Measurements from ENCODE around the gene TPP2. TPM values are rescaled to one million over a fixed set of nuclear protein-coding genes. Genes with fewer than 3 reads are reported as not detected.

The TPP2 gene
- polyA plus RNA-seq, 1 donor (not counting 4 experiments of a cell fraction or from before 2014, with no cell fraction given), result 41.2 TPM

- Histone ChIP-seq H3K36me3 (ENCODE audit: control insufficient read depth in 2 of 2, extremely low read depth in 1 of 2, insufficient read depth in 2 of 2, low read length in 2 of 2) (peaks cover 4 to 7% of the 10 kb centered on the region in 2 experiments), H4K20me1 (ENCODE audit: control insufficient read depth, extremely low read depth, insufficient read depth, low read length) (no peaks in the 10 kb centered on the region), H3K4me2 (ENCODE audit: control insufficient read depth, extremely low read depth, insufficient read depth, low read depth, low read length) (no peak overlapping the region), H3K4me1 (ENCODE audit: control insufficient read depth, extremely low read depth, insufficient read depth, low read length) (no peaks in the 10 kb centered on the region), H2AFZ (ENCODE audit: control insufficient read depth, low read length) (no peak overlapping the region), H3K27me3 (ENCODE audit: control insufficient read depth, extremely low read depth, insufficient read depth, low read length) (no peaks in the 10 kb centered on the region), H3K9me1 (ENCODE audit: control insufficient read depth, extremely low read depth, insufficient read depth, low read length) (no peaks in the 10 kb centered on the region), H3K9me3 (ENCODE audit: control insufficient read depth, low read depth, low read length) (no peaks in the 10 kb centered on the region), H3K9ac (ENCODE audit: control insufficient read depth, extremely low read depth, insufficient read depth, low read length) (no peak overlapping the region), H3K27ac (ENCODE audit: control insufficient read depth, insufficient read depth, low read length) (no peak overlapping the region), H3K4me3 (ENCODE audit: control insufficient read depth in 2 of 3, extremely low read depth in 1 of 3, insufficient read depth in 2 of 3, low read depth in 1 of 3, low read length in 3 of 3) (no peak overlapping the region), H3K79me2 (ENCODE audit: control insufficient read depth, insufficient read depth, low read length) (no peaks in the 10 kb centered on the region)
- FAIRE-seq, result no peak
- no peak for DNase-seq (ENCODE audit: low read depth, low spot score)
- TF ChIP-seq CTCF (optimal IDR thresholded peaks at IDR 0.05 in 1 of 3, IDR thresholded peaks at IDR 0.05 in 1 of 3, conservative IDR thresholded peaks at IDR 0.05 in 1 of 3; ENCODE audit: extremely low read depth in 1 of 3, insufficient read depth in 2 of 3, low read length in 3 of 3), result no peak
- TF ChIP-seq EZH2 (IDR thresholded peaks at IDR 0.05; ENCODE audit: low read length), result no peak
- dilution Hi-C loops (cut with MboI; ENCODE audit: extremely low pct_ligation_motif_present, low sequenced_read_pairs), result no loop called here
Observed at GRCh38 chr13:102678339-102679107, 81.7 kb downstream of the TPP2 start.

GRCh38 chr13:102679449-102680132 lies 82.8 kb downstream of the TPP2 start:
- Histone ChIP-seq H3K9me3 (ENCODE audit: control insufficient read depth, low read depth, low read length) (no peaks in the 10 kb centered on the region), H3K4me1 (ENCODE audit: control insufficient read depth, extremely low read depth, insufficient read depth, low read length) (no peaks in the 10 kb centered on the region), H4K20me1 (ENCODE audit: control insufficient read depth, extremely low read depth, insufficient read depth, low read length) (no peaks in the 10 kb centered on the region), H3K36me3 (ENCODE audit: control insufficient read depth in 2 of 2, extremely low read depth in 1 of 2, insufficient read depth in 2 of 2, low read length in 2 of 2) (peaks cover 4 to 7% of the 10 kb centered on the region in 2 experiments), H3K9me1 (ENCODE audit: control insufficient read depth, extremely low read depth, insufficient read depth, low read length) (no peaks in the 10 kb centered on the region), H3K27me3 (ENCODE audit: control insufficient read depth, extremely low read depth, insufficient read depth, low read length) (no peaks in the 10 kb centered on the region), H3K9ac (ENCODE audit: control insufficient read depth, extremely low read depth, insufficient read depth, low read length) (no peak overlapping the region), H3K4me3 (ENCODE audit: control insufficient read depth in 2 of 3, extremely low read depth in 1 of 3, insufficient read depth in 2 of 3, low read depth in 1 of 3, low read length in 3 of 3) (no peak overlapping the region), H3K4me2 (ENCODE audit: control insufficient read depth, extremely low read depth, insufficient read depth, low read depth, low read length) (no peak overlapping the region), H3K79me2 (ENCODE audit: control insufficient read depth, insufficient read depth, low read length) (no peaks in the 10 kb centered on the region), H3K27ac (ENCODE audit: control insufficient read depth, insufficient read depth, low read length) (no peak overlapping the region), H2AFZ (ENCODE audit: control insufficient read depth, low read length) (no peak overlapping the region)
- TF ChIP-seq EZH2 (IDR thresholded peaks at IDR 0.05; ENCODE audit: low read length), result no peak
- no peak for TF ChIP-seq CTCF (optimal IDR thresholded peaks at IDR 0.05 in 1 of 3, IDR thresholded peaks at IDR 0.05 in 1 of 3, conservative IDR thresholded peaks at IDR 0.05 in 1 of 3; ENCODE audit: extremely low read depth in 1 of 3, insufficient read depth in 2 of 3, low read length in 3 of 3)
- dilution Hi-C loops (cut with MboI; ENCODE audit: extremely low pct_ligation_motif_present, low sequenced_read_pairs), result no loop called here
- no peak for FAIRE-seq
- no peak for DNase-seq (ENCODE audit: low read depth, low spot score)
